A673 (cell line): ENCODE results near the gene GUK1. TPM values are rescaled to one million over a fixed set of nuclear protein-coding genes. Genes with fewer than 3 reads are reported as not detected.
A peak's percentile ranks its signal among the peaks of the same experiment; 100 is the strongest.

ENCODE experiments used
- BruUV-seq: library from RNA; stranded (reverse); fragments of 400-500 nt; replicated peaks from 2 replicates; lab custom pipeline; 2021; lab: Mats Ljungman, UMichigan
- CTCF ChIA-PET: fragments of 300-600 bp; sonication (Branson Sonifier 250); formaldehyde crosslinking; loops from one replicate; lab custom pipeline; 2022; ENCODE audit warnings: antibody characterized with exemption; lab: Charles Lee
- POLR2A ChIA-PET: fragments of 300-600 bp; sonication (Branson Sonifier 250); formaldehyde crosslinking; loops from one replicate; lab custom pipeline; 2022; ENCODE audit warnings: antibody characterized with exemption; ENCODE audit not compliant: low non-redundant PET; lab: Charles Lee
- DNase-seq: peaks from one replicate; pipeline ENCODE4 v3.0.0-alpha.2; 2015; ENCODE audit warnings: low spot score
- H3K27ac ChIP-seq: fragments of 200-600 bp; sonication (generic); 2 replicates; pipeline ENCODE4 v1.5.1; 2016; ENCODE audit warnings: mixed run types, low read depth, mild to moderate bottlenecking, mixed read lengths, antibody characterized with exemption, low read length; ENCODE audit not compliant: poor library complexity, severe bottlenecking
- H3K27me3 ChIP-seq: fragments of 200-600 bp; sonication (generic); replicated peaks from 2 replicates; pipeline ENCODE4 v1.6.1; 2017; ENCODE audit warnings: mixed run types, low read depth, mild to moderate bottlenecking, mixed read lengths, antibody characterized with exemption, low read length; ENCODE audit not compliant: insufficient read depth, poor library complexity
- H3K36me3 ChIP-seq: fragments of 200-600 bp; sonication (generic); 2 replicates; pipeline ENCODE4 v1.6.1; 2016; ENCODE audit warnings: mixed run types, mild to moderate bottlenecking, mixed read lengths, antibody characterized with exemption, low read length; ENCODE audit not compliant: insufficient read depth, poor library complexity, severe bottlenecking
- H3K4me1 ChIP-seq: fragments of 200-600 bp; sonication (generic); 2 replicates; pipeline ENCODE4 v1.6.1; 2017; ENCODE audit warnings: mixed run types, mild to moderate bottlenecking, mixed read lengths, antibody characterized with exemption, low read length; ENCODE audit not compliant: insufficient read depth, poor library complexity, severe bottlenecking
- H3K4me3 ChIP-seq: fragments of 200-600 bp; sonication (generic); 2 replicates; pipeline ENCODE4 v1.5.1; 2016; ENCODE audit warnings: low read depth, mixed run types, mild to moderate bottlenecking, mixed read lengths, low read length; ENCODE audit not compliant: poor library complexity, severe bottlenecking
- H3K9me3 ChIP-seq: fragments of 200-600 bp; sonication (generic); 2 replicates; pipeline ENCODE4 v1.6.1; 2016; ENCODE audit warnings: mixed run types, low read depth, mild to moderate bottlenecking, mixed read lengths, antibody characterized with exemption, low read length; ENCODE audit not compliant: poor library complexity, severe bottlenecking
- CTCF ChIP-seq: fragments of 300-800, 200-600 bp; sonication (generic); conservative IDR thresholded peaks from 2 replicates; pipeline ENCODE4 v1.5.1; 2017; ENCODE audit warnings: low read depth, mild to moderate bottlenecking, antibody characterized with exemption, low read length, moderate library complexity, mixed read lengths
- EZH2 ChIP-seq: fragments of 200-600 bp; sonication (generic); IDR thresholded peaks from 2 replicates; pipeline ENCODE4 v1.6.1; 2017; ENCODE audit warnings: borderline replicate concordance, low read depth, mild to moderate bottlenecking, mixed read lengths, antibody characterized with exemption, low read length; ENCODE audit not compliant: poor library complexity, severe bottlenecking
- intact Hi-C: fragments of 100-400 bp; cut with micrococcal nuclease; formaldehyde crosslinking; loops from one replicate; pipeline ENCODE4 v1.10.0; 2022; ENCODE audit not compliant: unreplicated experiment
- total RNA-seq: library from RNA; stranded (reverse); gene quantifications from 2 replicates; pipeline ENCODE4 v1.2.3, GENCODE V29; 2021

The GUK1 gene
- total RNA-seq, 1 experiment from 2014 or later: 130 TPM

GRCh38 chr1:228165372-228166169, 25.5 kb downstream of the GUK1 start, which contains the start of gene IBA57:
TSS of gene IBA57 (plus strand) at chr1:228165804. CDS start at chr1:228165817, 13 bp downstream.
- Histone ChIP-seq H3K4me1 (peaks cover 11% of the 10 kb centered on the region), H3K9me3 (no peaks in the 10 kb centered on the region), H3K4me3 (peak within 1 kb of the TSS; percentile 80), H3K27me3 (no peaks in the 10 kb centered on the region), H3K36me3 (no peaks in the 10 kb centered on the region), H3K27ac (peak within 1 kb of the TSS; percentile 100)
- CTCF ChIA-PET: interaction anchor here (0.6 to 1.9 kb wide), 6 partner anchors 11 to 168 kb away, joined by 3 to 13 read pairs (median 4); no protein-coding TSS in a partner anchor
- POLR2A ChIA-PET: interaction anchor here (0.6 to 1.0 kb wide), 2 partner anchors 292 to 640 kb away, joined by 4 to 9 read pairs; a partner anchor contains a TSS
- intact Hi-C loops: no loop called here
- TF ChIP-seq EZH2: no peak
- TF ChIP-seq CTCF: peak; percentile 91
- DNase-seq: peak; percentile 99
- no TSS peak for BruUV-seq

DNA sequence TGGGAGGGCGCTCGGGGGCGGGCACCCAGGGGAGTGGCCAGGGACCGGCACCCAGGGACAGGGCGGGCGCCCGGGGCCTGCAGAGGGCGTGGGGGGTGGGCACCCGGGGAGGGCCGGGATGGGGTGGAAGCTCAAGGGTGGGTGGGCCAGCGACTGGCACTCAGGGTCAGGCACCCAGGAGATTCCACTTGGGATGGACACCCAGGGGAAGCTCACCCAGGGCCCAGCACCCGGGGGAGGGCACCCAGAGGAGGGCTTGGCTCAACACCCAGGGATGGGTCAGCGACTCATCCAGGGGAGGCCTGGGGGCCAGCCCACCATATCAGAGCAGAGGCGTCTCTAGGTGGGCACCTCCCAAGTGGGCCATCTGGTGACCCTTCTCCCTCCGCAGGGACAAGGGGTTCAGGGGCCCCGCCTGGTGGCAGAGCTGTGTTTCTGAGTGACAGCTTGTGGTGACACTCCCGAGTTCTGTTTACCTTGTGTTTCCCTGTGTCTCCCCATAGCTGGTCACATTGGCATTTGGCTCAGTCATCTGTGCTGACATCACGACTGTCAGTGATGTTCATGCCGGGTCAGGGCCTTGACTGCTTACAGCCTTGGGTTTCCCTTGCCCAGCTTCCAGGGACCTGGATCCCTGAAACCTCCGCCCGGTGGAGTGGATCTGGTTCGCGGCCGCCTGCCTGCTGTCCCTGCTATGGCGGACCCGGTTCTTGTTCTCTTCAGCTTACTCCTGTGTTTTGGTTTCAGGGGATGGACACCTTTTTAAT, 26.3 kb downstream of the GUK1 start:
- DNase-seq: peak; percentile 35
- no TSS peak for BruUV-seq
- POLR2A ChIA-PET: interaction anchor here (0.7 to 1.0 kb wide), 2 partner anchors 291 to 1358 kb away, joined by 4 to 9 read pairs; a partner anchor contains a TSS
- H3K27me3 ChIP-seq: no peaks in the 10 kb centered on the region
- H3K4me3 ChIP-seq: peak overlapping the region; percentile 80
- H3K27ac ChIP-seq: peak overlapping the region; percentile 100
- H3K4me1 ChIP-seq: peaks cover 11% of the 10 kb centered on the region
- no peaks in the 10 kb centered on the region for H3K36me3 ChIP-seq
- intact Hi-C loops: no loop called here
- TF ChIP-seq CTCF (peak; percentile 25; the same call in 1 of the 2 replicates), EZH2 (no peak)
- H3K9me3 ChIP-seq: no peaks in the 10 kb centered on the region
- CTCF ChIA-PET: interaction anchor here (1.9 kb wide), 1 partner anchor 167 kb away, joined by 13 read pairs; no protein-coding TSS in a partner anchor

GRCh38 chr1:228168563-228169270, 28.6 kb downstream of the GUK1 start:
- BruUV-seq: no TSS peak
- Histone ChIP-seq H3K4me3 (no peak overlapping the region), H3K27ac (no peak overlapping the region), H3K27me3 (no peaks in the 10 kb centered on the region), H3K4me1 (peaks cover 11% of the 10 kb centered on the region), H3K36me3 (no peaks in the 10 kb centered on the region), H3K9me3 (no peaks in the 10 kb centered on the region)
- TF ChIP-seq EZH2 (no peak), CTCF (no peak)
- POLR2A ChIA-PET: no interaction called here
- intact Hi-C loops: no loop called here
- DNase-seq: no peak
- CTCF ChIA-PET: no interaction called here
